Hematopoietic multipotent progenitor cell (in vitro differentiated cells): Measurements from ENCODE around the gene KREMEN1. TPM values are rescaled to one million over a fixed set of nuclear protein-coding genes. Genes with fewer than 3 reads are reported as not detected.

Experiments
- DNase-seq, 3 donors: peaks; one replicate each; pipeline ENCODE4 v3.0.0-alpha.2; 2011 to 2015; ENCODE audit warnings: low read depth in 2 of 3, low spot score in 2 of 3
- total RNA-seq: library from RNA; depleted of rRNA; stranded (reverse); fragments of >200 nt; gene quantifications from one replicate; pipeline ENCODE4 v1.2.3, GENCODE V29; 2012

Gene KREMEN1
- total RNA-seq, 1 donor, result 0.54 TPM

GRCh38 chr22:29203488-29204454, 130.9 kb downstream of the KREMEN1 start:
- DNase-seq, result no peak

GRCh38 chr22:29204455-29205183, 131.8 kb downstream of the KREMEN1 start:
- DNase-seq, result no peak

GRCh38 chr22:29205252-29205593, 132.4 kb downstream of the KREMEN1 start:
- no peak for DNase-seq

GRCh38 chr22:29205594-29206371, 132.9 kb downstream of the KREMEN1 start, which contains the start of gene EMID1:
EMID1 (plus strand) TSS chr22:29205896; CDS start chr22:29206039, 143 bp downstream.
- DNase-seq, result peak in 1 of 3 donors; percentile 48

- DNase-seq, result no peak
These were observed 133.8 kb downstream of the KREMEN1 start for GRCh38 chr22:29206372-29207242.

GRCh38 chr22:29207243-29207550, 134.4 kb downstream of the KREMEN1 start:
- DNase-seq, result no peak

- DNase-seq, result no peak
These were observed 135.0 kb downstream of the KREMEN1 start for GRCh38 chr22:29207562-29208501.

- DNase-seq, result peak in 1 of 3 donors; percentile 31
These were observed 135.6 kb downstream of the KREMEN1 start for GRCh38 chr22:29208502-29208862.

GRCh38 chr22:29208879-29209623, 136.2 kb downstream of the KREMEN1 start:
- DNase-seq, result peak in 1 of 3 donors; percentile 87

- DNase-seq, result no peak
These were observed 136.7 kb downstream of the KREMEN1 start for GRCh38 chr22:29209624-29209929.

- no peak for DNase-seq
These were observed 138.2 kb downstream of the KREMEN1 start for GRCh38 chr22:29211066-29211465.

- no peak for DNase-seq
These were observed 138.6 kb downstream of the KREMEN1 start for GRCh38 chr22:29211466-29211865.

- no peak for DNase-seq
These were observed 139.9 kb downstream of the KREMEN1 start for GRCh38 chr22:29212743-29213142.

- DNase-seq, result no peak
These were observed 140.7 kb downstream of the KREMEN1 start for GRCh38 chr22:29213493-29213892.

GRCh38 chr22:29214232-29214631, 141.4 kb downstream of the KREMEN1 start:
- no peak for DNase-seq

GRCh38 chr22:29215012-29215860, 142.4 kb downstream of the KREMEN1 start:
- no peak for DNase-seq

GRCh38 chr22:29216011-29216872, 143.4 kb downstream of the KREMEN1 start:
- DNase-seq, result no peak
